Measurements from ENCODE around the gene PTGES3.
"Not testable (repeated sequence)": the region's sequence is repeated elsewhere in the genome, so short reads cannot be mapped to it uniquely, and the experiment has no call there.

The PTGES3 gene

GRCh38 chr12:56704522-56704921, 16.4 kb upstream of the PTGES3 start:
- DNase-seq (ENCODE audit: low read depth); H3K9ac ChIP-seq (ENCODE audit: low read length): not testable (repeated sequence)

DNA sequence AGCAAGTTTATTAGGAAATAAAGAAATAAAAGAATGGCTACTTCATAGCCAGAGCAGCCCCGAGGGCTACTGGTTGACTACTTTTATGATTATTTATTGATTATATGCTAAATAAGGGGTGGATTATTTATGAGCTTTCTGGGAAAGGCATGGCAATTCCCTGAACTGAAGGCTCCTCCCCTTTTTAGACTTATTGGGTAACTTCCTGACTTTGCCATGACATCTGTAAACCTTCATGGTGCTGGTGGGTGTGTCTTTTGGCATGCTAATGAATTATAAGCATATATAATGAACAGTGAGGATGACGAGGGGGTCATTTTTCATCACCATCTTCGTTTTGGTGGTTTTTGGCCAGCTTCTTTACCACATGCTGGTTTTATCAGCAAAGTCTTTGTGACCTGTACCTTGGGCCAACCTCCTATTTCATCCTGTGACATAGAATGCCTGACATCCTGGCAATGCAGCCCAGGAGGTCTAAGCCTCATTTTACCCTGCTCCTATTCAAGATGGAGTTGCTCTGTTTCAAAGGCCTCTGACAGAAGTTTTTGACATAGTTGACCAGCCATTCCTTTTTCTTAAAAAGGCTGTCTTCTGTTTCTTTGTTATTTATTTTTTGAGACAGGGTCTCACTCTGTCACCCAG, 11.1 kb upstream of the PTGES3 start:
- no peak overlapping the region for H3K9ac ChIP-seq (ENCODE audit: low read length)
- no peak for DNase-seq (ENCODE audit: low read depth)
- no peaks in the 10 kb centered on the region for H3K27me3 ChIP-seq (replicated peaks; ENCODE audit: control insufficient read depth, insufficient read depth, low read length)
- H3K9me3 ChIP-seq (ENCODE audit: control insufficient read depth, low read length): no peaks in the 10 kb centered on the region
- peaks cover 7% of the 10 kb centered on the region for H3K4me1 ChIP-seq (ENCODE audit: control insufficient read depth, insufficient read depth, low read length)
- H3K36me3 ChIP-seq (ENCODE audit: control insufficient read depth, insufficient read depth, low read length, severe bottlenecking): no peaks in the 10 kb centered on the region
- no peak overlapping the region for H3K4me3 ChIP-seq (ENCODE audit: low read length)

More at GRCh38 chr12:56704522-56704921, 16.4 kb upstream of the PTGES3 start:
- peaks cover 12% of the 10 kb centered on the region for H3K4me1 ChIP-seq (ENCODE audit: control insufficient read depth, insufficient read depth, low read length)
- H3K27me3 ChIP-seq (replicated peaks; ENCODE audit: control insufficient read depth, insufficient read depth, low read length); H3K9me3 ChIP-seq (ENCODE audit: control insufficient read depth, low read length); H3K36me3 ChIP-seq (ENCODE audit: control insufficient read depth, insufficient read depth, low read length, severe bottlenecking); H3K4me3 ChIP-seq (ENCODE audit: low read length): not testable (repeated sequence)

- DNase-seq (ENCODE audit: low read depth): peak; percentile 29
These were observed 7.4 kb upstream of the PTGES3 start for GRCh38 chr12:56695327-56696101.

GRCh38 chr12:56694161-56694560, 6.1 kb upstream of the PTGES3 start:
- no peaks in the 10 kb centered on the region for H3K36me3 ChIP-seq (ENCODE audit: control insufficient read depth, insufficient read depth, low read length, severe bottlenecking)
- H3K9ac ChIP-seq (ENCODE audit: low read length): no peak overlapping the region
- no peak for DNase-seq (ENCODE audit: low read depth)
- no peak overlapping the region for H3K4me3 ChIP-seq (ENCODE audit: low read length)
- no peaks in the 10 kb centered on the region for H3K9me3 ChIP-seq (ENCODE audit: control insufficient read depth, low read length)
- H3K4me1 ChIP-seq (ENCODE audit: control insufficient read depth, insufficient read depth, low read length): peaks cover 2% of the 10 kb centered on the region
- H3K27me3 ChIP-seq (replicated peaks; ENCODE audit: control insufficient read depth, insufficient read depth, low read length): no peaks in the 10 kb centered on the region

More at GRCh38 chr12:56695327-56696101, 7.4 kb upstream of the PTGES3 start:
- Histone ChIP-seq H3K4me3 (ENCODE audit: low read length) (no peak overlapping the region), H3K27me3 (replicated peaks; ENCODE audit: control insufficient read depth, insufficient read depth, low read length) (no peaks in the 10 kb centered on the region), H3K4me1 (ENCODE audit: control insufficient read depth, insufficient read depth, low read length) (peaks cover 1% of the 10 kb centered on the region), H3K9ac (ENCODE audit: low read length) (no peak overlapping the region), H3K36me3 (ENCODE audit: control insufficient read depth, insufficient read depth, low read length, severe bottlenecking) (no peaks in the 10 kb centered on the region), H3K9me3 (ENCODE audit: control insufficient read depth, low read length) (no peaks in the 10 kb centered on the region)

DNA sequence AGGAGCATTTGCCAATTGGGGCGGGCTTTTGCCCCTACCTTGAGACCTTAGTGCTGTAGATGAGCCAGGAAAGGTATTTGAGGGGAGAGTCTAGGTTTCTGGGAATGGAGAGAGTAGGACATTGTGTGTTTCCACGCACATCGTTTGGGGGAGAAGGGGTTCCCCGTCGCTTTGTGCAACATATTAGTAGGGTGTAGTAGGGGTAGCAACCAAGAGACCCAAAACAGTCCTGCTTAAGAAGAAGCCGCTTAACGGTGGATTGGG, 694 bp upstream of the PTGES3 start:
- peak overlapping the region; percentile 94 for H3K9ac ChIP-seq (ENCODE audit: low read length)
- H3K9me3 ChIP-seq (ENCODE audit: control insufficient read depth, low read length): no peaks in the 10 kb centered on the region
- H3K36me3 ChIP-seq (ENCODE audit: control insufficient read depth, insufficient read depth, low read length, severe bottlenecking): no peaks in the 10 kb centered on the region
- no peaks in the 10 kb centered on the region for H3K27me3 ChIP-seq (replicated peaks; ENCODE audit: control insufficient read depth, insufficient read depth, low read length)
- DNase-seq (ENCODE audit: low read depth): no peak
- H3K4me3 ChIP-seq (ENCODE audit: low read length): peak overlapping the region; percentile 91
- H3K4me1 ChIP-seq (ENCODE audit: control insufficient read depth, insufficient read depth, low read length): peaks cover 22% of the 10 kb centered on the region

DNA sequence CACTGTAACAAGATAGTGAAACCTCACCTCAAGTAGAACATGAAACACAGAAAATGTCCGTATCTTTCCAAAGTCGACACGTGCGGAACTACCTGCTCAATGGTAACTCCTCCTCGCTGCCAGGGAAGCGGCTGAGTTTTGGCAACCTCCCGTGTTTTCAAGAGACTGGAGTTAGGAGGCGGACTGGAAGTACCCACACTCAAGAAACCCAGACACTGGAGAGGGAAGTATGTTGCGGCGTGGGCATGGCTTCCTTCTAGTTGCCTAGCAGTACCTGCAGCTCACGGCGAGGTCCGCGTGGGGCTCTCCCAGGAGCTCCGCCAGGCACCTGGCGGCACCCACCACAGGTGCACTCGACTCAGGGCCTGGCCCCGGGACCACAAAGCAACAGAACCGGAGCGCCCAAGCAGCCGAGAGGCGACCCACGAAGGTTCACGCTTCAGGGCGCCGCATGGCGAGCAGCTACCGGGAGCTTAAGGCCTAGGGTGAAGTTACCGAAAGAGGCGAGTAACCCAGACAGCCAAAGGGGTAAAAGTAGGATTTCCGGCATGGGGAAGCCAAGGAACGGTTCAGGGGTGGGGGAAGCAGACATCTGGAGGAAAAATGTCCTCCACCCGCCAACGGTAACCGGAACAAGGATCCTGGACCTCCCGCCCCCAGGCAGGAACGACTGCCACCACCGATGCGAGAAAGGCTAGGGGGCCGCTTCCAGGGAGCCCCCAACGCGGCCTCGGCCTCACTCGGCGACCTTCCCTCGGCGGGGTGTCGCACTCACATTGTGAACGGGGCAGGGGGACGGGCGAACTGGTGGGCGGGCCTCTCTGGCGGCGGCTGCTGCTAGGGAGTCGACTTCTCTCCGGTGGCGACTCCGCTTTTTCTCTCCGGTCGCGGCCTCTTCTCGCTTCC, 608 bp downstream of the PTGES3 start:
- Histone ChIP-seq H3K4me3 (ENCODE audit: low read length) (peak overlapping the region; percentile 98), H3K9me3 (ENCODE audit: control insufficient read depth, low read length) (no peaks in the 10 kb centered on the region), H3K36me3 (ENCODE audit: control insufficient read depth, insufficient read depth, low read length, severe bottlenecking) (no peaks in the 10 kb centered on the region), H3K9ac (ENCODE audit: low read length) (peak overlapping the region; percentile 100), H3K4me1 (ENCODE audit: control insufficient read depth, insufficient read depth, low read length) (peaks cover 23% of the 10 kb centered on the region), H3K27me3 (replicated peaks; ENCODE audit: control insufficient read depth, insufficient read depth, low read length) (no peaks in the 10 kb centered on the region)
- DNase-seq (ENCODE audit: low read depth): peak; percentile 55

DNA sequence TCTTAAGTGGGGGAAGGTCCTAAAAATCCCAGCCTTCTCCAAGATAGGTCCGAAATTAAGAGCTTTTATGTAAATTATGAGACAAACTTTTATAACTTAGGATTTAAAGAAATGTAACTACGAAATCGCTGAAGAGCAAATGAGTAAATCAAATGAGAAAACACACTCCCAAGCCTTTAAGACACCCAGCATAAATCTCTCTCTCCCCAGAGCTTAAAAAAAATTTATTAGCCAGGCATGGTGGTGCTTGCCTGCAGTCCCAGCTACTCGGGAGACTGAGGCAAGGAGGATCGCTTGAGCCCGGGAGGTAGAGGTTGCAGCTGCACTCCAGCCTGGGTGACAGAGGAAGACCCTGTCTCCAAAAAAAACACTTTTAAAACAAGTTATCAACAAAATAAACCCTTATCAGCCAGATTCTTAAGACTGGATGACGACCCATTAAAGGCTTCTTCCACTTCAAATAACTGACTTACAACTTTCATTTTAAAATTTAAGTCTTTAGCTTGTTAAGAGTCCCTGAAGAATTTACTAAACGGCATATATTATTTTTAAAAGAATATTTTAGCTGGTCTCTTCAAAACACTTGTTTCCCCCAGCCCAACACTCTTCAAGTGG, 3.2 kb downstream of the PTGES3 start:
- DNase-seq (ENCODE audit: low read depth): no peak

DNA sequence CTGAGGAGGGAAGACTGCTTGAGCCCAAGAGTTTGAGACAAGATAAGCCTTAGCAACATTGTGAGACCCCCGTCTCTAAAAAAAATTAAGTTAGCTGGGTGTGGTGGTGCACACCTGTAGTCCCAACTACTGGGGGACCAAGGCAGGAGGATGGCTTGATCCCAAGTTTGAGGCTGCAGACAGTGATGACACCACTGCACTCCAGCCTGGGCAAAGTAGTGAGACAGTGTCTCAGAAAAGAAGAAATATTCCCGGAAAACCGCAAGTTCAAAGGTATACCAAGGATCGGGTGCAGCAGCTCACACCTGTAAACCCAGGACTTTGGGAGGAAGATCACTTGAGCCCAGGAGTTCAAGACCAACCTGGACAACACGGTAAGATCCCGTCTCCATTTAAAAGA, 5.8 kb downstream of the PTGES3 start:
- Histone ChIP-seq H3K4me1 (ENCODE audit: control insufficient read depth, insufficient read depth, low read length) (peaks cover 13% of the 10 kb centered on the region), H3K9me3 (ENCODE audit: control insufficient read depth, low read length) (no peaks in the 10 kb centered on the region), H3K4me3 (ENCODE audit: low read length) (no peak overlapping the region), H3K9ac (ENCODE audit: low read length) (no peak overlapping the region), H3K36me3 (ENCODE audit: control insufficient read depth, insufficient read depth, low read length, severe bottlenecking) (peaks cover 17% of the 10 kb centered on the region), H3K27me3 (replicated peaks; ENCODE audit: control insufficient read depth, insufficient read depth, low read length) (no peaks in the 10 kb centered on the region)
- no peak for DNase-seq (ENCODE audit: low read depth)

More for the DNA sequence above, 3.2 kb downstream of the PTGES3 start:
- peak overlapping the region; percentile 69 for H3K9ac ChIP-seq (ENCODE audit: low read length)
- H3K27me3 ChIP-seq (replicated peaks; ENCODE audit: control insufficient read depth, insufficient read depth, low read length): no peaks in the 10 kb centered on the region
- H3K9me3 ChIP-seq (ENCODE audit: control insufficient read depth, low read length): no peaks in the 10 kb centered on the region
- H3K36me3 ChIP-seq (ENCODE audit: control insufficient read depth, insufficient read depth, low read length, severe bottlenecking): peaks cover 8% of the 10 kb centered on the region
- peaks cover 23% of the 10 kb centered on the region for H3K4me1 ChIP-seq (ENCODE audit: control insufficient read depth, insufficient read depth, low read length)
- peak overlapping the region; percentile 98 for H3K4me3 ChIP-seq (ENCODE audit: low read length)

DNA sequence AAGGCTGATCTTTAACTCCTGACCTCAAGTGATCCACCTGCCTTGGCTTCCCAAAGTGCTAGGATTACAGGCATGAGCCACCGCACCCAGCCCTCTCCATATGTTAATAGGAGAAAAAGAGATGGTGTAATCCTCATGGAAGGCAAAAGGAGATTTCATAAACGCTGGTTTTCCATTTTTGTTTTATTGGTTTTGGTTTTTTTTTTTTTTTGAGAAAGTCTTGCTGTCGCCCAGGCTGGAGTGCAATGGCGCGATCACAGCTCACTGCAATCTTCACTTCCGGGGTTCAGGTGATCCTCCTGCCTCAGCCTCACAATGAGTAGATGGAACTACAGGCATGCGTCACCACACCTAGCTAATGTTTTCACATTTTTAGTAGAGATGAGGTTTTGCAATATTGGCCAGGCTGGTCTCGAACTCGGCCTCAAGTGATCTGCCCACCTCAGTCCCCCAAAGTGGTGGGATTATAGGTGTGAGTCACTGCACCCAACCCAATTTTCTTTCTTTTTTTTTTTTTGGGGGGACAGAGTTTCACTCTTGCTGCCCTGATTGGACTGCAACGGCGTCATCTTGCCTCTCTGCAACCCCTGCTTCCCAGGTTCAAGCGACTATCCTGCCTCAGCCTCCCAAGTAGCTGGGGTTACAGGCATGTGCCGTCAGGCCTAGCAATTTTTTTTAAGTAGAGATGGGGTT, 8.1 kb downstream of the PTGES3 start:
- Histone ChIP-seq H3K9ac (ENCODE audit: low read length) (no peak overlapping the region), H3K9me3 (ENCODE audit: control insufficient read depth, low read length) (no peaks in the 10 kb centered on the region), H3K36me3 (ENCODE audit: control insufficient read depth, insufficient read depth, low read length, severe bottlenecking) (peaks cover 17% of the 10 kb centered on the region), H3K4me1 (ENCODE audit: control insufficient read depth, insufficient read depth, low read length) (peaks cover 10% of the 10 kb centered on the region), H3K4me3 (ENCODE audit: low read length) (no peak overlapping the region), H3K27me3 (replicated peaks; ENCODE audit: control insufficient read depth, insufficient read depth, low read length) (no peaks in the 10 kb centered on the region)
- DNase-seq (ENCODE audit: low read depth): no peak

DNA sequence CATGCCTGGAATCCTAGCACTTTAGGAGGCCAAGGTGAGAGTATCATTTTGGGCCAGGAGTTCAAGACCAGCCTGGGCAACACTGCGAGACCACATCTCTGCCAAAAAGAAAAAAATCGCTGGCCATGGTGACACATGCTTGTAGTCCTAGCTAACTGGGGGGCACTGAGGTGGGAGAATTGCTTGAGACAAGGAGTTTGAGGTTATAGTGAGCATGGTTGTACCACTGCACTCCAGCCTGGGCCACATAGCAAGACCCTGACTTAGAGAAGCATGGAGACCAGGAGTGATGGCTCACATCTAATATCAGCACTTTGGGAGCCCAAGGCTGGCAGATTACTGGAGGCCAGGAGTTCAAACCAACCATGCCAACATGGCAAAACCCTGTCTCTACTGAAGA, 9.2 kb downstream of the PTGES3 start:
- Histone ChIP-seq H3K4me1 (ENCODE audit: control insufficient read depth, insufficient read depth, low read length) (peaks cover 1% of the 10 kb centered on the region), H3K9ac (ENCODE audit: low read length) (no peak overlapping the region), H3K36me3 (ENCODE audit: control insufficient read depth, insufficient read depth, low read length, severe bottlenecking) (peaks cover 17% of the 10 kb centered on the region), H3K27me3 (replicated peaks; ENCODE audit: control insufficient read depth, insufficient read depth, low read length) (no peaks in the 10 kb centered on the region), H3K4me3 (ENCODE audit: low read length) (no peak overlapping the region), H3K9me3 (ENCODE audit: control insufficient read depth, low read length) (no peaks in the 10 kb centered on the region)
- no peak for DNase-seq (ENCODE audit: low read depth)
